ENCODE results near the gene KCTD16.

KCTD16 gene

DNA sequence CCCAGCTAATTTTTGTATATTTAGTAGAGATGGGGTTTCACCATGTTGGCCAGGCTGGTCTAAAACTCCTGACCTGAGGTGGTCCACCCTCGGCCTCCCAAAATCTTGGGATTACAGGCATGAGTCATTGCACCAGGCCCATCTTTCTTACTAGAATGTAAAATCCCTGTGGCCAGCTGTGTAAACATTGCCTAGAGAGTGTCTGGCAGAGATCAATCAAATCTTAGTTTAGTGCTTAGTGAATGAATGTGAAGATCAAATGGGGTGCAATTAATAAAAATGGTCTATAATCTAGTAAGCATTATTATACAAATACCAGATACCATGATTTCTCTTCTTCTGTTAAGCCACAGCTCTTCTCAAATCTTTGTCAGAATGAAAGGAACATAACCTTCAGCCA, 289.9 kb downstream of the KCTD16 start:
- TF ChIP-seq CTCF (IDR thresholded peaks at IDR 0.05; ENCODE audit: low read depth, low read length), result no peak
- no peak for DNase-seq (ENCODE audit: extremely low read depth, low read depth)

DNA sequence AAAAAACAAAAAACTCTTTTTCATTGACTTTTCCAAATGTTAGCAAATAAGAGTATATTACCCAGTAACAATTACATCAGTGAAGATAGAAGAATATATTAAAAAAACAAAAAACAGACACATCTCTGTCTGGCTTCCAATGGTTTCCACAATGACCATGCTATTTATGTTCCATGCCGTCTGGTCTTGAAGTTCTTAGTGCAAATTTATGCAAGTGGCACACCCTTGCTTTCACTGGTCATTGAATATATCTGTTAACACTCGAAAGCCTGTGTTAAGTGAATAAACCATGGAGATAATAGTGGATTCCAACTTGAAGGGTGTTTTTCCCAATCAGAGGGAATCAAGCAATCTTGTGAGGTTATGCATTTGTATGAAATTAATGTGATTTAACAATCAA, 291.9 kb downstream of the KCTD16 start:
- no peak for DNase-seq (ENCODE audit: extremely low read depth, low read depth)
- TF ChIP-seq CTCF (IDR thresholded peaks at IDR 0.05; ENCODE audit: low read depth, low read length), result no peak

DNA sequence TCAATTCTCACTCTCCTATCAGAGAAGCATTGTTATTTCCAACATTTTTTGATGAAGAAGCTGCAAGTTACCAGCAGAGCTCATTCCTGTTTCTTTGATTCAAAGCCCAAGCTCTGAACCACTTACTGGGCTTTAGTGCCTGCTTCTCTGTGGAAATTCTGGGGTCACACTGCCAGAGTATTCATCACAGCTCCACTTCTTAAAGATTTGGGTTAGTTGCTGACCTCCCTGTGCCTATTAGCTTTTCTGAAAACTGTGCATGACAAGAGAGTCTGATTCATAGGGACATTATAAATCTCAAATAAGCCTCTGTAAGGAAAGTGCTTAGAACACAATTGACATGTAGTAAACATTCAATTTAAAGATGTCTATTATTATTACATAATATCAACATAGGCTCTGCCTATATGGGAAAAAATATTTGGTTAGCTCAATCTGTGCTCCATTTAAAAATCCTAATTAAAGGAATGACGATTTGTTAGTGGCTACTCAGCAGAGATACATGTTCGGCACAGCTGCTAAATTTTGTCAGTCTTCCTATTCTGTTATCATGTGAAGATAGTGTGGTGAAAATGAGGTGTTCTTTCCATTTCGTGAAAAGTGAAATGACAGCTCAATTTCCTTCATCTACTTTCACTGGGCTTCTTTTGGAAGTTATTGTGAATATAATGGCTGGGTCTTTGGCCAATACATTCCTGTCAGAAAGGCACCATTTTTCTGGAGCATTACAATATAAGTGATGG, 293.0 kb downstream of the KCTD16 start:
- TF ChIP-seq CTCF (IDR thresholded peaks at IDR 0.05; ENCODE audit: low read depth, low read length), result no peak
- DNase-seq (ENCODE audit: extremely low read depth, low read depth), result no peak

DNA sequence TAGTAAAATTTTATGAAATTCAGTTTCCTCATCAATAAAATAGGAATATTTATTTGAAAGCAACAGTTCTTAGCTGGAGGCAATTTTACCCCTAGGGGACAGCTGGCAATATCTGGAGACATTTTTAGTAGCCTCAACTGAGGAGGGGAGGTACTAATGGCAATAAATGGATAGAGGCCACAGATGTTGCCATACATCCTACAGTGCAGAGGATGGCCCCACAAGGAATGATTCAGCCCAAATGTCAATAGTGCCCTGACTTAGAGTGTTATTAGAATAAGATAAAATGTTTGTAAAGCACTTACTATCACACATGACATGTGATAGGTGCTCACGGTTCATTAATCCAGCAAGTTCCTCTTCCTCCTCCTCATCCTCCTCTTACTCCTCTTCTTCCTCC, 293.6 kb downstream of the KCTD16 start:
- DNase-seq (ENCODE audit: extremely low read depth, low read depth), result no peak
- TF ChIP-seq CTCF (IDR thresholded peaks at IDR 0.05; ENCODE audit: low read depth, low read length), result no peak

DNA sequence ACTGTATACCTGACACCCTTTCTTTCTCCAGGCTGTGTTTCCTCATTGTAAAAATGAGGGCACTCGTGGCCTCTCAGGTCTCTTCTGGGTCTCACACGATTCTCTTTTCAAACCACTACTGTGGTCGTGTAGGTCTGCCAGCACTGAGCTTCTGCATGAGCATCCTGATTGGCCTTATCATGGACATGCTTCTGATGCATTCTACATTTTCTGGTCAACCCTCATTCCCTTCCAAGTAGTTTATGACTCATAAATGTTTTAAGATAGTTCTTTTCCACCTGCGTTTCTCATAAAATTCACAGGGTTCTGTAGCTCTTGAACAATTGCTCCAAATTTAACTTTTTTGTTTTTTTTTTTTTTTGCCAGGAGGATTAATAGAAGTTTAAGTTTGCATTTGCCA, 294.8 kb downstream of the KCTD16 start:
- DNase-seq (ENCODE audit: extremely low read depth, low read depth), result no peak
- TF ChIP-seq CTCF (IDR thresholded peaks at IDR 0.05; ENCODE audit: low read depth, low read length), result no peak

GRCh38 chr5:144467792-144468191, 297.1 kb downstream of the KCTD16 start:
- peak; percentile 56 for TF ChIP-seq CTCF (IDR thresholded peaks at IDR 0.05; ENCODE audit: low read depth, low read length)
- DNase-seq (ENCODE audit: extremely low read depth, low read depth), result no peak

DNA sequence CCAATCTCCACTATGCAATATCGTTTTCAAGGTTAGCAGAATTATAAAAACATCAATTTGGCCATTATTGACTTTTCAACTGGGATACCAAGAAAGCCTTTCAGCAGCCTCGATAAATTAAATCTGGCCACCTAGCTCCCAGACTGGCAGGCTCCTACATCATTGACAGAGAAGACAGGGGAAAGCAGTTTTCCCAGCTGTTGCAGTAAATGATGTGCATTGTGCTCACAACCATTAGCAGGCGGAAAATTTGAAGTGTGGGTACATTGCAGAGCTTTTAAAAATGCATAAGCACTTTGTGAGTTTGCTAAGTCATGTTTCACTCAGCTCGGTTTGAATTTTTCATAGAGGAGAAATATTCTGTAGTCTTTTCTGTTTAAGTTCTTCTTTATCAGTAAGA, 297.9 kb downstream of the KCTD16 start:
- DNase-seq (ENCODE audit: extremely low read depth, low read depth), result no peak
- no peak for TF ChIP-seq CTCF (IDR thresholded peaks at IDR 0.05; ENCODE audit: low read depth, low read length)

Measured in AG09319 (cell line).